DND-41 (cell line): ENCODE measurements around the gene EFCAB9.

Experiments used
- CTCF ChIP-seq: IDR thresholded peaks from 2 replicates; pipeline ENCODE4 v1.5.1; 2012; ENCODE audit warnings: borderline replicate concordance, low read length, moderate library complexity, mild to moderate bottlenecking; ENCODE audit not compliant: poor library complexity, severe bottlenecking; ENCODE audit errors: extremely low read depth
- EZH2 ChIP-seq: IDR thresholded peaks from 3 replicates; pipeline ENCODE4 v1.6.1; 2012; ENCODE audit warnings: borderline replicate concordance, low read depth, mild to moderate bottlenecking, moderate library complexity, low read length, inconsistent platforms; ENCODE audit not compliant: severe bottlenecking

- TF ChIP-seq CTCF (no peak), EZH2 (no peak)
These were observed 30.6 kb upstream of the EFCAB9 start for GRCh38 chr5:172163346-172163745.
